Fibroblast of gingiva (primary cell): ENCODE measurements around the gene NAAA.
A peak's percentile ranks its signal among the peaks of the same experiment; 100 is the strongest.
"Not testable (repeated sequence)": the region's sequence is repeated elsewhere in the genome, so short reads cannot be mapped to it uniquely, and the experiment has no call there.

Experiments
- DNase-seq: peaks from one replicate; pipeline ENCODE4 v3.0.0-alpha.2; 2011; ENCODE audit warnings: low read depth

Gene NAAA

GRCh38 chr4:75919920-75920319 lies 20.9 kb downstream of the NAAA start:
- DNase-seq, result peak; percentile 53

- peak; percentile 54 for DNase-seq
These were observed 24.6 kb downstream of the NAAA start for GRCh38 chr4:75916091-75916661.

GRCh38 chr4:75912968-75913367 lies 27.8 kb downstream of the NAAA start:
- no peak for DNase-seq

- not testable (repeated sequence) for DNase-seq
These were observed 30.0 kb downstream of the NAAA start for GRCh38 chr4:75910831-75911230.

DNA sequence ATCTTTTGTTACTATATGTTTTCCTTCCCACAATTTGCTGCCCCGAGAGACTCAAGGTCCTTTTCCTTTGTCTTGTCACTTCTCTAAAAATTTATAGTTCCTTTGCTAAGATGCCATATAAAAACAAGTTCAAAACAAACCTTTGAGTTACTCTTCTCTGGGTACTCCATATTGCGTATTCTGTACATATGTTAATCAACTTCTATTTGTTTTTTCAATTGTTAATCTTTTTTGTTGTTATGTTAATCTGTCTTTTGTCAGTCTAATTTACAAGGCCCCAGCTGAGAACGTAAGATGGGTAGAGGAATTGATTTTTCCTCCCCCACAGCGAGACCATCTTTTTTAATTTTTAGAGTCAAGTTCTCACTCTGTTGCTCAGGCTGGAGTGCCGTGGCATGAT lies 31.4 kb downstream of the NAAA start:
- DNase-seq, result no peak

DNA sequence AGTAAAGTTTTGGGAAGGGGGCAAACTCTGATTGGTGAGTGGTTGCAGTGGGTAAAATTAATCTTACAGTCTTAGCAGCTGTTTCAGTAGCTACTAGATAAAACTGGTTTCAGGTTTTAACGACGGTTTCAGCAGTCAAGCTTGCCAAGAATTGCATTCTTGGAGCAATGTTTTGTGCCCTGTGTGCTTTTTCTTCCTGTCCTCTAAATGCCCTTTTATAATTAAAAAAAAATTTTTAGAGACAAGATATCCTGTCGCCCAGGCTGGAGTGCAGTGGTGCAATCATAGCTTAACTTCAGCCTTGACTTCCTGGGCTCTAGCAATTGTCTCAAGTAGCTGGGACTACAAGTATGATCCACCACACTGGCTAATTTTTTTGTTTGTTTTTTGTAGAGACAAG lies 32.3 kb downstream of the NAAA start:
- no peak for DNase-seq

DNA sequence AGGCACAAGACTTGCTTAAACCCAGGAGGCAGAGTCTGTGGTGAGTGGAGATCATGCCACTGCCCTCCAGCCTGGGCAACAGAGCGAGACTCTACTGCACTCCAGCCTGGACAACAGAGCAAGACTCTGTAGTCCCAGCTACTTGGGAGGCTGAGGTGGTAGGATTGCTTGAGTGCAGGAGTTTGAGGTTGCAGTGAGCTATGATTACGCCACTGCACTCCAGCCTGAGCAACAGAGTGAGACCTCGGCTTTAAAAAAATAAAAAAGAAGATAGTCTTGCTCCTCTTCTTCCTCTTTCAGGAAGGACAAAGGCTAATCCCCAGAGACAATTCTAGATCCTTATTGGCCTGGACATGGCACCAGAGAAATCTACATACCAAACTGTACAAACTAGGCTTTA lies 32.8 kb downstream of the NAAA start:
- no peak for DNase-seq

DNA sequence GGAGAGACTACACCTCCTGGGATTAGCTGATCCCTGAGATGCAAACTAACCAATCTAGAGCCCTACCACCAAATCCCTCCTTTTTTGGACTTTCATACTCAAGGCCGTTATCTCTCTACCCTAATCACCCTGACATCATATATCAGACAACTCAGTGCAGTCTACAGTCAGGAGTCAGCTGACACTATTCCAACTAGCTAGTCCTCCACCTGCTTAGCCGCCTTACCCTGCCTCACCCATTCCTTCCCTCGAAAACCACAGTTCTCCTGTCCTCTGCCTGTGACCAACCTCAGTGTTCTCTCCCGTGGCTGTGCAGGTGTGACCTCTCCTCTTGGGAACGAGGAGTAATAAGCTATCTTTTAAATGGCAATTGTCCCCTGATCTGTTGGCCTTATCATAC lies 36.7 kb downstream of the NAAA start:
- DNase-seq, result no peak

DNA sequence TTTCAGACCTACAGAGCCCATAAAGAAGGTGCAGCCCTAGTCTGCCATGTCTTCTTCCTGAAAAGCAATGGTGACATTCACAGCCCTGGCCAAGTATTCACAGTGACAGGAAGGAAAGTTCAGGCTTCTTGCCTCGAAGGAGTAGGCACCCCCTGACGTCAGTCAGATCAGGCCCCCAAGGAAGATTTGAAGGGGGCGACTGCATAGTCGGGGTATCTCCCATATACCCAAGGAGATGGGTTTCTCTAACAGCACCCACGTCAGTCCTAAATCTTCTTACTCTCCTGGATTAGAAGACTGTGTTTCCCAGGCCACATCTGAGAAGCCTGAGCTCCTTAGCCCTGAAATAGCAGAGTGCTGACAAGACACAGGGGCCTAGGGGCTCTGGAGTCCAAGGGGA lies 38.5 kb downstream of the NAAA start, which contains the start of gene PPEF2:
TSS of gene PPEF2 (minus strand) at position 101 of the 400 bp plus-strand sequence. CDS start 6,127 bp downstream, outside the sequence.
- no peak for DNase-seq

DNA sequence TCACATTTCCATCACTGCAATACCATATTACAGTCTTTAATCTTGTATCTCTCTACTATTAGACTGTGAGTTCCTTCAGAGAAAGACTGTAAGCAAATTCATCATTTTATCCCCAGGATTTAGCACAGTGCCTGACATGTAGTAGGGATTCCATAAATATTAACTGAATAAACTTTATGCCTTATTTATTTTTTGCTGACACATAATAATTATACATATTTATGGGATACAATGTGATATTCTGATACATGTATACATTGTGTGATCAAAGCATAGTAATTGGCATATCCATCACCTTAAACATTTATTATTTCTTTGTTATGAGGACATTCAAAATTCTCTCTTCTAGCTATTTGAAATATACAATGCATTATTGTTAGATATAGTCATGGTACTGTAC lies 42.3 kb downstream of the NAAA start:
- DNase-seq, result no peak

GRCh38 chr4:75895744-75896314 lies 45.0 kb downstream of the NAAA start:
- peak; percentile 8 for DNase-seq

DNA sequence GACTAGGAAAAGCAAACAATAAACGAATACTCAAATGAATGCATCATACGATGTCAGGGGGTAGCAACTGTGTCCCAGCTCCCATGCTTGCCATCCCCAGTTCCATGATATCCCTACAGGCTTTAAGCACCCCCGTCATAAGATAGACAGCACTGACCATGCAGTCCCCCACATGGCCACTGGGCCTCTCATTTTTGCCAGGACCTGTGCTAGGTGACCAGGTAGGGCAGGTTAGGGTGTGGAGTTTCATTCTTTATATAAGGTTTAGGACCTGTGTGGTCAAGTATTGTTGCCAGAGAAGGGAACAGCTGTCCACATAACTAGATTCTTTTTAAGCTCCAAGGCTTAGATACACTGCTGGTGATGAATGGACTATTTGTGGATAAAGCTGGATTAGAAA lies 48.3 kb downstream of the NAAA start:
- DNase-seq, result no peak

- no peak for DNase-seq
These were observed 49.2 kb downstream of the NAAA start for GRCh38 chr4:75891611-75892010.

DNA sequence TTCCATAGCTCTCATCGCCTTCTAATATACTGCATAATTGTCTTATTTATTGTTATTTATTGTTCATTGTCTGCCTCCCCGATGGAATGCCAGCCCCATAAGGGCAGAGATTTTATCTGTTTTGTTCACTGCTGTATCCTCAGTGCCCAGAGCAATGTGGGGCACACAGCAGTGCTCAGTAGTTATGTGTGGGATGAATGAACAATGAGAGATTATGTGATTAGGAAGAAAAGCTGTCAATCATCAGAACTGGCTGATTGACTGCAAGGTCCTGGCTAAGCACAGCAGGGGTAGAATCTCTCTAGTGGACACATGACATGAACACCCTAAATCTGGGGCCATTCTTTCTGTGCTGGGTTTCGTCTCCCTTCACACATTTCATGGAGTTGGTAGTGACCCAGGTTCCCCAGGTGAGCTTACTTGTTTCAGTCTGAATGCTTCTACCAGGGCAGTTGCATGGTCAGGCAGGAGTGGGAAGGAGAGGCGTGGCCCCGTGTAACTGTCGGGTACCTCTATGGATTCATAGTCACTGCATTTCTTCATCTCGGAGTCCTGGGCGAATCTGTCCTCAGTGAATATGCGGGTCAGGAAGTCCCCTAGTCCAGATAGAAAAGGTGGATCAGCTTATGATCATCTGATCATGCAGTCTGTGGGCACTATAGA lies 51.1 kb downstream of the NAAA start:
- DNase-seq, result no peak

- no peak for DNase-seq
These were observed 54.7 kb downstream of the NAAA start for GRCh38 chr4:75886104-75886503.

- DNase-seq, result no peak
These were observed 59.3 kb downstream of the NAAA start for GRCh38 chr4:75881476-75881875.

DNA sequence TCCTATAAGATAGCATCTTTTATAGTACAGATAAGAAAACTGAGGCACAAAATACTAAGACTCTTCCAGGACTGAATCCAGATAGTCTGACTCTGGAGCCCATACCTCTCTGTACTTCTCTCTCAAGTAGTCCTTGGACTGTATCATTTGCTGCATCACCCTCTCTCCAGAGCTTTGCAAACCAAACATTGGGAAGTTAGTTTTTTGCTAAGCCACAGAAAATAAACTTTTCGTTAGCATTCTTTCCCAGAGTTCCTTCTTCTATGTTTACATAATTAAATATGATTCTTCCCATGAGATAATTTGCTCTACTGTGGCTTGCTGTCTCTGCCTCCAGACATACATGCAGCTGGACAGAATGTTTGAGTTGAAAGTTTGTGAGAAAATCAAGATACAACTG lies 60.5 kb downstream of the NAAA start:
- DNase-seq, result no peak

DNA sequence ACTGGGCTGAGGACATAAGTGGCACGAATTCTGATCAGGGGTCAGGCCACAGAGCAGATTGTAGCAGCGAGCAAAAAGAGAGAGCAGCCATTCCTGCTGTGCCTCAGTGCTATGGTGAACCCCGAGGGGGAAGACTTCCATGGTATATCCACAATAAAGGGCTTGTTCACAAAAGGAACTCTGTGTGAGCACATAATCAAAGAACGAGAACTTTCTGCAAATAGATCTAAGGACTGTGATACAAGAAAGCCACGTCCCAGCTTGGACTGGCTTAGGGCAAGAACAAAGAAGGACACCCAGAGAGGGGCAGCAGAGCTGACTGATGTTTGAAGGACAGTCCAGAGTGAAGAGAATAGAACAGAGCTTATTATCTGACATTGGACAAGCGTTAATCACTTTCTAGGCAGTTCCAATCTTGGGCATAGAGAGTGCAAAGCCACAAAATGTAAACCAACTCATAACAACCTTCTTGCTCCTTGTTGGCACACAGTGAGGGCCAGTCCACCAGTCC lies 62.5 kb downstream of the NAAA start:
- no peak for DNase-seq

GRCh38 chr4:75876218-75876617 lies 64.6 kb downstream of the NAAA start:
- DNase-seq, result no peak

- DNase-seq, result no peak
These were observed 71.7 kb downstream of the NAAA start for GRCh38 chr4:75869100-75869499.

- no peak for DNase-seq
These were observed 73.7 kb downstream of the NAAA start for GRCh38 chr4:75867130-75867529.
